Measurements from ENCODE around the gene PIGU.

- TF ChIP-seq CTCF (IDR thresholded peaks at IDR 0.05 in 4 of 5, conservative IDR thresholded peaks at IDR 0.05 in 1 of 5) (no peak), POLR2A (IDR thresholded peaks at IDR 0.05) (no peak)
Measured at GRCh38 chr20:34531608-34532265, 145.2 kb downstream of the PIGU start.

Measured in gastrocnemius medialis (tissue), 4 donors.